ENCODE measurements around the gene ERBB2.
"Not testable (repeated sequence)": the region's sequence is repeated elsewhere in the genome, so short reads cannot be mapped to it uniquely, and the experiment has no call there.

Gene ERBB2

GRCh38 chr17:39763051-39763820 lies 63.4 kb downstream of the ERBB2 start:
- DNase-seq (ENCODE audit: low spot score), result no peak

GRCh38 chr17:39764171-39764570 lies 64.3 kb downstream of the ERBB2 start:
- not testable (repeated sequence) for DNase-seq (ENCODE audit: low spot score)

- DNase-seq (ENCODE audit: low spot score), result no peak
These were observed 65.3 kb downstream of the ERBB2 start for GRCh38 chr17:39765175-39765574.

- DNase-seq (ENCODE audit: low spot score), result no peak
These were observed 65.9 kb downstream of the ERBB2 start for GRCh38 chr17:39765766-39766165.

- DNase-seq (ENCODE audit: low spot score), result no peak
These were observed 67.3 kb downstream of the ERBB2 start for GRCh38 chr17:39767147-39767546.

- peak; percentile 52 for DNase-seq (ENCODE audit: low spot score)
These were observed 70.2 kb downstream of the ERBB2 start for GRCh38 chr17:39769974-39770587.

GRCh38 chr17:39772415-39772814 lies 72.6 kb downstream of the ERBB2 start:
- no peak for DNase-seq (ENCODE audit: low spot score)

GRCh38 chr17:39772987-39773934 lies 73.4 kb downstream of the ERBB2 start:
- no peak for DNase-seq (ENCODE audit: low spot score)

GRCh38 chr17:39774047-39774446 lies 74.2 kb downstream of the ERBB2 start:
- DNase-seq (ENCODE audit: low spot score), result no peak

GRCh38 chr17:39775031-39775430 lies 75.2 kb downstream of the ERBB2 start:
- peak; percentile 43 for DNase-seq (ENCODE audit: low spot score)

GRCh38 chr17:39776252-39776651 lies 76.4 kb downstream of the ERBB2 start:
- no peak for DNase-seq (ENCODE audit: low spot score)

GRCh38 chr17:39777534-39778365 lies 77.9 kb downstream of the ERBB2 start:
- DNase-seq (ENCODE audit: low spot score), result peak; percentile 63
